Astrocyte (in vitro differentiated cells and primary cell): Measurements from ENCODE around the gene LOXHD1.

Experiments
- EZH2 ChIP-seq: IDR thresholded peaks from 2 replicates; pipeline ENCODE4 v1.6.1; 2012; ENCODE audit warnings: mild to moderate bottlenecking, low read length, inconsistent platforms; ENCODE audit not compliant: insufficient read depth
- TF ChIP-seq, protein P1 (sequence below): IDR thresholded peaks from 2 replicates; pipeline ENCODE4 v1.5.1; 2011; ENCODE audit warnings: low read depth, mild to moderate bottlenecking, inconsistent platforms, low read length, moderate library complexity; ENCODE audit not compliant: insufficient read depth

DNA sequence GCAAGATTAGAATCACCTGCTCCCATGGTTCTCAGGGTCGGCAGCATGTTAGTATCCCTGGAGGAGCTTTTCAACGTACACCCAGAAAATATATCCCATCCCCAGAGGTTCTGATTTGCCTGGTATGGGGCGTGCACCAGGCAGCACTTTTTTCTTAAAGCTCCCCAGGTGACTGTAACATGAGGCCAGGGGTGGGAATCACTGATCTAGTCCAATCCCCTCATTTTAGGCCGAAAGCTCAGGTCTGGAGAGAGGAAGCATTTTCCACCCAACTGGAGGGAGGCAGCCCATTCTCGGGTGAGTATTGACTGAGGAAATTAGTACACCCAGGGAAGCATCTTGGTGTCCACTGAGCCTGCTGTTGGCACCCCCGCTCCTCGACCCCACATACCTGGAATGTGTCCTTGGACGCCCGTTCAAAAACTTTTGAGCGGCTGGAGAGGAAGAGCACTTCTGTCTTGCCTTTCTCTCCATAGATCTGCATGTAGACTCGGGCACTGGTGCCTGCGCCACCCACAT, 94.3 kb downstream of the LOXHD1 start:
- TF ChIP-seq, protein P1, sequence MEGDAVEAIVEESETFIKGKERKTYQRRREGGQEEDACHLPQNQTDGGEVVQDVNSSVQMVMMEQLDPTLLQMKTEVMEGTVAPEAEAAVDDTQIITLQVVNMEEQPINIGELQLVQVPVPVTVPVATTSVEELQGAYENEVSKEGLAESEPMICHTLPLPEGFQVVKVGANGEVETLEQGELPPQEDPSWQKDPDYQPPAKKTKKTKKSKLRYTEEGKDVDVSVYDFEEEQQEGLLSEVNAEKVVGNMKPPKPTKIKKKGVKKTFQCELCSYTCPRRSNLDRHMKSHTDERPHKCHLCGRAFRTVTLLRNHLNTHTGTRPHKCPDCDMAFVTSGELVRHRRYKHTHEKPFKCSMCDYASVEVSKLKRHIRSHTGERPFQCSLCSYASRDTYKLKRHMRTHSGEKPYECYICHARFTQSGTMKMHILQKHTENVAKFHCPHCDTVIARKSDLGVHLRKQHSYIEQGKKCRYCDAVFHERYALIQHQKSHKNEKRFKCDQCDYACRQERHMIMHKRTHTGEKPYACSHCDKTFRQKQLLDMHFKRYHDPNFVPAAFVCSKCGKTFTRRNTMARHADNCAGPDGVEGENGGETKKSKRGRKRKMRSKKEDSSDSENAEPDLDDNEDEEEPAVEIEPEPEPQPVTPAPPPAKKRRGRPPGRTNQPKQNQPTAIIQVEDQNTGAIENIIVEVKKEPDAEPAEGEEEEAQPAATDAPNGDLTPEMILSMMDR = no peak
- no peak for TF ChIP-seq EZH2
